ENCODE measurements around the gene KCNAB1.

The KCNAB1 gene

GRCh38 chr3:156473341-156473740 is 353.0 kb downstream of the KCNAB1 start:
- Histone ChIP-seq H3K79me2 (no peaks in the 10 kb centered on the region), H3K9ac (no peak overlapping the region), H2AFZ (no peak overlapping the region), H3K27me3 (ENCODE audit: control insufficient read depth, insufficient read depth, low read length) (no peaks in the 10 kb centered on the region), H3K4me3 (ENCODE audit: low read depth, low read length) (no peak overlapping the region), H3K4me1 (no peaks in the 10 kb centered on the region), H3K9me3 (ENCODE audit: control insufficient read depth, low read length) (no peaks in the 10 kb centered on the region), H3K4me2 (ENCODE audit: low read length) (no peak overlapping the region), H3K27ac (no peak overlapping the region), H3K36me3 (ENCODE audit: control insufficient read depth, insufficient read depth, low read length) (no peaks in the 10 kb centered on the region)
- TF ChIP-seq CTCF (IDR thresholded peaks at IDR 0.05): no peak

GRCh38 chr3:156474560-156475389 is 354.4 kb downstream of the KCNAB1 start:
- Histone ChIP-seq H3K9me3 (ENCODE audit: control insufficient read depth, low read length) (no peaks in the 10 kb centered on the region), H3K4me2 (ENCODE audit: low read length) (no peak overlapping the region), H3K4me1 (no peaks in the 10 kb centered on the region), H2AFZ (no peak overlapping the region), H3K9ac (no peak overlapping the region), H3K79me2 (no peaks in the 10 kb centered on the region), H3K27ac (no peak overlapping the region), H3K4me3 (ENCODE audit: low read depth, low read length) (no peak overlapping the region), H3K27me3 (ENCODE audit: control insufficient read depth, insufficient read depth, low read length) (no peaks in the 10 kb centered on the region), H3K36me3 (ENCODE audit: control insufficient read depth, insufficient read depth, low read length) (no peaks in the 10 kb centered on the region)
- TF ChIP-seq CTCF (IDR thresholded peaks at IDR 0.05): peak; percentile 24

- no peaks in the 10 kb centered on the region for H3K79me2 ChIP-seq
- no peak overlapping the region for H3K9ac ChIP-seq
- H2AFZ ChIP-seq: no peak overlapping the region
- no peaks in the 10 kb centered on the region for H3K36me3 ChIP-seq (ENCODE audit: control insufficient read depth, insufficient read depth, low read length)
- H3K4me1 ChIP-seq: no peaks in the 10 kb centered on the region
- no peaks in the 10 kb centered on the region for H3K27me3 ChIP-seq (ENCODE audit: control insufficient read depth, insufficient read depth, low read length)
- no peak overlapping the region for H3K4me2 ChIP-seq (ENCODE audit: low read length)
- no peak overlapping the region for H3K4me3 ChIP-seq (ENCODE audit: low read depth, low read length)
- H3K27ac ChIP-seq: no peak overlapping the region
- TF ChIP-seq CTCF (IDR thresholded peaks at IDR 0.05): no peak
- no peaks in the 10 kb centered on the region for H3K9me3 ChIP-seq (ENCODE audit: control insufficient read depth, low read length)
Measured at GRCh38 chr3:156477323-156477722, 356.9 kb downstream of the KCNAB1 start.

GRCh38 chr3:156478891-156479290 is 358.5 kb downstream of the KCNAB1 start:
- no peak overlapping the region for H3K4me3 ChIP-seq (ENCODE audit: low read depth, low read length)
- no peak overlapping the region for H3K27ac ChIP-seq
- no peaks in the 10 kb centered on the region for H3K36me3 ChIP-seq (ENCODE audit: control insufficient read depth, insufficient read depth, low read length)
- no peak for TF ChIP-seq CTCF (IDR thresholded peaks at IDR 0.05)
- no peak overlapping the region for H2AFZ ChIP-seq
- no peaks in the 10 kb centered on the region for H3K79me2 ChIP-seq
- no peaks in the 10 kb centered on the region for H3K4me1 ChIP-seq
- no peak overlapping the region for H3K9ac ChIP-seq
- H3K4me2 ChIP-seq (ENCODE audit: low read length): no peak overlapping the region
- H3K27me3 ChIP-seq (ENCODE audit: control insufficient read depth, insufficient read depth, low read length): no peaks in the 10 kb centered on the region
- no peaks in the 10 kb centered on the region for H3K9me3 ChIP-seq (ENCODE audit: control insufficient read depth, low read length)

GRCh38 chr3:156479604-156480003 is 359.2 kb downstream of the KCNAB1 start:
- H3K4me1 ChIP-seq: no peaks in the 10 kb centered on the region
- H2AFZ ChIP-seq: no peak overlapping the region
- no peaks in the 10 kb centered on the region for H3K9me3 ChIP-seq (ENCODE audit: control insufficient read depth, low read length)
- no peaks in the 10 kb centered on the region for H3K36me3 ChIP-seq (ENCODE audit: control insufficient read depth, insufficient read depth, low read length)
- no peak overlapping the region for H3K4me3 ChIP-seq (ENCODE audit: low read depth, low read length)
- no peak overlapping the region for H3K4me2 ChIP-seq (ENCODE audit: low read length)
- H3K79me2 ChIP-seq: no peaks in the 10 kb centered on the region
- no peak overlapping the region for H3K27ac ChIP-seq
- no peak overlapping the region for H3K9ac ChIP-seq
- TF ChIP-seq CTCF (IDR thresholded peaks at IDR 0.05): no peak
- no peaks in the 10 kb centered on the region for H3K27me3 ChIP-seq (ENCODE audit: control insufficient read depth, insufficient read depth, low read length)
